Brain pericyte (primary cell): ENCODE data around the gene SH3PXD2B.
A peak's percentile ranks its signal among the peaks of the same experiment; 100 is the strongest.
"Not testable (repeated sequence)": the region's sequence is repeated elsewhere in the genome, so short reads cannot be mapped to it uniquely, and the experiment has no call there.

ENCODE experiments used
- DNase-seq: peaks from one replicate; pipeline ENCODE4 v3.0.0-alpha.2; 2012; ENCODE audit warnings: low read depth, low spot score

The SH3PXD2B gene

GRCh38 chr5:172302047-172302710 is 152.1 kb downstream of the SH3PXD2B start:
- DNase-seq: no peak

GRCh38 chr5:172299916-172300439 is 154.3 kb downstream of the SH3PXD2B start:
- DNase-seq: no peak

DNA sequence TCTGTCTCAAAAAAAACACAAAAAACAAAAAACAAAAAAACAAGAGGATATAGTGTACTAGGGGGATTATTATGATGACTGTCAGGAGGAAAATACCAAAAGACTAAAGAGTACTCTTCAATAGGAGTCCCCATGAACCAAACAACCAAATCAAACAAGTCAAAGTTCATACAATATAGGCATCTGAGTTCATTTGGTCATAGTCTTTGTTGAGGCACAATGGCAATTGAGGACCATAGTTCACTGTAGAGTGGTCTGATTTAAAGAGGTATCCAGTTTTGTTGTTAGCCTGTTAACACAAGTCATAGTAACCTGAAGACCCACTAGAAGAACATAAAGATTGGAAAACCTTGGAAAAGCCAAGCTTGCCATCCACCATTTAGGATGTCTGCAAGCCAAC is 159.5 kb downstream of the SH3PXD2B start:
- DNase-seq: no peak

GRCh38 chr5:172293745-172294342 is 160.5 kb downstream of the SH3PXD2B start:
- DNase-seq: no peak

DNA sequence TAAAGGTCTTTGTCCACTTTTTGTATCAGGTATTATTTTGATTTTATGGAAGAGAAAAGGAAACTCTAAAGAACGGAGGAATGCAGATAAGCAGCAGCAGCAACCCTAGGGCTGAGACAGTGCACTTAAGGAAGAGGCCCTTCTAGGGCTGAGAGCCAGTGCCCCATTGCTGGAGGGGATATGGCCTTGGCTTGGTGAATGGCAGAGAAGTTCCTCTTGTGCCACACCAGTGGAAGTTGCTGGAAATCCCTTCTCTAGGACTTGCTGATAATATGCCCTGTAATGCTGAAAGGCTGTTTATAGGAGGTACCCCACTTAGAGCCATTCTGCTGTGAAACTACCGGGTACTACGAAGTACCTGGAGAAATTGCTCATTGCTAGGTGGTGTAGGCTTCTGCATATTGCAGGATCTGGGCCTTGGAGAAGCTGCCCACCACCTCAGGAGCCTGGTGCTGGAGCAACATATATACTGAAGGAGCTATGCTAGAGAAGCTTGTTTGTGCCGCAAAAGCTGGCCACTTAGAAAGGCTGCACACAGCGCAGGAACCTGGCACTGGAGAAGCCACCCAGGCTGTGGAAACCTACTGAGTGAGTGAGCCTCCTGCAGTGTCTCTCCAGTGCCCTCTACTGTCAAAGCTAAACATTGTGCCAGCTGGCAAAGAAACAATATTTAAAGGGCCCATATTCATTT is 161.1 kb downstream of the SH3PXD2B start:
- DNase-seq: no peak

DNA sequence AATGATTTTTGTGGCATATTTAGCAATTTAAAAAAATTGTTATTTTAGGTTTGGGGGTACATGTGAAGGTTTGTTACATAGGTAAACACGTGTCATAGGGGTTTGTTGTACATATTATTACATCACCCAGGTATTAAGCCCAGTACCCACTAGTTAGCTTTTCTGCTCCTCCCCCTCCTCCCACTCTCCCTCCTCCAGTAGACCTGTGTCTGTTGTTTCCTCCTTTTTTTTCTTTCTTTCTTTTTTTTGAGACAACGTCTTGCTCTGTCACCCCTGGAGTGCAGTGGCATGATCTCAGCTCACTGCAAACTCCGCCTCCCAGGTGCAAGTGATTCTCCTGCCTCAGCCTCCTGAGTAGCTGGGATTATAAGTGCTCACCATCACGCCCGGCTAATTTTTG is 162.5 kb downstream of the SH3PXD2B start:
- DNase-seq: not testable (repeated sequence)

- DNase-seq: no peak
Measured at GRCh38 chr5:172288465-172288864, 165.9 kb downstream of the SH3PXD2B start.

- not testable (repeated sequence) for DNase-seq
Measured at GRCh38 chr5:172287140-172287539, 167.2 kb downstream of the SH3PXD2B start.

- no peak for DNase-seq
Measured at GRCh38 chr5:172285226-172286143, 168.8 kb downstream of the SH3PXD2B start.

DNA sequence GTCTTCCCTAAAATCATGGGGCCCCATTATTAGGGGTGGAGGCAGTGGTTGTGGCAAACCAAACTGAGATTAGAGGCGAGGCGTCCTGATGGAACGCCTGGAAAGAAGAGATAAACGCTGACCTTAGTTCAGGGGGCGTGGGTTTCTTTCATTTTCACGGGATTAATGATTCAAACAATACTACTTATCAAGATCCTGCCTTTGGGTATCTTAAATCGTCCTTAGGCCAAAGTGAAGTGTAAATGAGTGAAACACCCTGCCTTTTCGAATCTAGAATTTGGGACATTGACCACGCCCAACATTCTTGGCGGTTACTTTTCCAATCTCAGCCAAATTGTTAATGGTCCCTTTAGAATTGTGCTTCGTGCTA is 169.7 kb downstream of the SH3PXD2B start:
- no peak for DNase-seq

DNA sequence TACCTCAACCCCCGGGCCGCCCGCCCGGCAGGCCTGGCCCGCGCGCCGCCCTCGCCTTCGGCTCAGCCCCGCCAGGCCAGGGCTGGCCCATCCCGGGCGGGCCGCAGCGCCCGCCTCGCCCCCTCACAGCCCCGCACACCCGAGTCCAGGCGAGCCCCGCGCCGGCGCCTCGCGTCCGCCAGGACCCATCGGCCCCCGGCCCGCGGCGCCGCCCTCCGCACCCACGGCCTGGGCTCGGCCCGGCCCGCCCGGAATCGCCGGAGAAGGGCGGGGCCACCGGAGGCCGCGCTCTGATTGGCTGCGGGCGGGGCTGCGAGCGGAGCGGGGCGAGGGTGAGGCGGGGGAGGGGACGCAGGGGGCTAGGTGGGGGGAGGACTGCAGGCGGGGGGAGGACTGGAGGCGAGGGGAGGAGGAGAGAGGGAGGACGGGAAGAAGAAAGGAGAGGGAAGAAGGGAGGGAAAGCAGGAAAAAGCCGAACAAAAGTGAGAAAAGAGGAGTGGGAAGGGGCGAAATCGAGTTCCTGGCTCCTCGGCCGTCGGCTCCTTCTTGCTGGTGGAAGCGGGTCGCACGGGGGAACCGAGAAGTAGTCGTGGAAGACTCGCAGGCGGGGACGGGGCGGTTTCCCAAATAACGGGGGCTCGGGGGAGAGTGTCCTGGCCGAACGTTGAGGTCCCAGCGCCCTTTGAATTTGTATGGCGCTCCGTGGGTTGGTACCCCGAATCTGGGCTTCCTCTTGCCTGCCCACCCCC is 170.3 kb downstream of the SH3PXD2B start:
- DNase-seq: no peak

- no peak for DNase-seq
Measured at GRCh38 chr5:172283020-172283861, 171.1 kb downstream of the SH3PXD2B start, which contains the start of gene UBTD2. UBTD2 (minus strand) TSS chr5:172283764; CDS start chr5:172283665, 99 bp downstream.

DNA sequence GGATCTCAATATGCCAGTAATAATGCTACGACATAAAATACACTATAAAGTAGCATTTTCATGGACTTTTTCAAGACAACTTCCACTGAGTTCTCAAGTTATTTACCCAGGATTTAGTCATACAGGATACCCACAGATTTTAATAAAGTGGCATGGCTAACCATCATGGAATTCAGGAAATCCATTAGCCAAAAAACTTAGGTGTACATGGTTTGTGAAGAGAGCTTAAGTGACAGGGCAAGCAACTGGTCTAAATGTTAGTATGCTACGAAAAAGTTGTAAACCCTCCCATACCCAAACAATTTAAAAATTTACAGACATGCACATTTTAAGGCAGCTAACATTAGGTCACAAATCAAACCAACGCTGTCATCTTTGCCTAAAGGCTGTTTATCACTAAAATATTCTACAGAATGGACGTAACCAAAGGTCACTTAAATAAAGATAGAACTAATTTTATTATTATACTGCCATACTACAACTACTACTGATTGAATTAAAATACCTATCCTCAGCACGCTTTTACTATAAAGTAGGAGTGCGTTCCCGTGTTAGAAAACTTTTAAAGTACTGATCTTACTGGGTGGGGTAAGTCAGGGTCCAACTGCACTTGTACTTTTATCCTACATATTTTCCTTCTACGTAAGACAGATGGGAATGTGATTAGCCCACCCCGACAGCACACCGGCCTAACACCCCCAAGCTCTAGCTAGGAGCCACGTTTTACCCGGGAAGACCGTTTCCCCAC is 171.9 kb downstream of the SH3PXD2B start:
- DNase-seq: no peak

DNA sequence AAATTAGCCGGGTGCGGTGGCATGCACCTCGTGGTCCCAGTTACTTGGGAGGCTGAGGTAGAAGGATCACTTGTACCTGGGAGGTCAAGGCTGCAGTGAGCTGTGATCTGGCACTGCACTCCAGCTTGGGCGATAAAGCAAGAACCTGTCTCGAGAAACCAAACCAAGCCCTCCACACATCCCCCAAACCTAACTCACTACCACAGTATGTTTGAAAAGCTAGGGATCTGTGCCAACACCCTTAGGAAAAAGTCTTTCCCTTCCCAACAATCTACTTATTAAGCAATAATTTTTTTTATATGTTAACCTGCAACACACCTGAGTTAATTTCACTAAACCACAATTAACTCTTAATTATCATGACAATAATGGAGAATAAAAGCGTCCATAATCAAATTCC is 173.0 kb downstream of the SH3PXD2B start:
- DNase-seq: no peak

GRCh38 chr5:172280929-172281328 is 173.4 kb downstream of the SH3PXD2B start:
- DNase-seq: no peak

- DNase-seq: no peak
Measured at GRCh38 chr5:172280317-172280716, 174.0 kb downstream of the SH3PXD2B start.

GRCh38 chr5:172278356-172278755 is 176.0 kb downstream of the SH3PXD2B start:
- no peak for DNase-seq

DNA sequence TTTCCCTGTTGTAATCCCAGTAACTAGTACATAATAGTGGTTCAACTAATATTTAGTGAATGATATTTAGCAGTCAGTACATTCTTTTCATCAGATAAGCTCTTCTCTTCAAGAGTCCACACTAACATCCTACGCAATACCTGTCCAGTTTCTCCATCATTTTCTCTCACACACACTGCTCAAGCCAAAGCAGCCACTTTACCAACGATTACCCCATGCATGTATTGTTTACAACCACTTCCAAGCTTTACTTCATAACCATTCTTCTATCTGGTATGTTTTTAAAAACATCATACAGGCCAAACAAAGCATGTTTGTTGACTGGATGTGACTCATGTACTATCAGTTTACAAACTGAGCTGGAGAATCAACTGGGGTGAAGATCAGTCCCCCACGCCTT is 178.1 kb downstream of the SH3PXD2B start:
- peak; percentile 47 for DNase-seq
